H1 (cell line): ENCODE results near the gene SRXN1. TPM values are rescaled to one million over a fixed set of nuclear protein-coding genes. Genes with fewer than 3 reads are reported as not detected.

Source experiments
- CTCF ChIA-PET: fragments of 300-600 bp; sonication (Branson Sonifier 250); formaldehyde crosslinking; loops from one replicate; lab custom pipeline; 2021; ENCODE audit not compliant: partially characterized antibody; lab: Charles Lee
- POLR2A ChIA-PET: fragments of 300-600 bp; sonication (Branson Sonifier 250); formaldehyde crosslinking; loops from one replicate; lab custom pipeline; 2021; ENCODE audit warnings: inconsistent platforms; ENCODE audit not compliant: partially characterized antibody; lab: Charles Lee
- DNase-seq, 2 experiments: peaks; one replicate each; pipeline versions ENCODE4 v3.0.0 to v3.0.0-alpha.2; 2010 to 2022; ENCODE audit warnings: low spot score in 2 of 2, low read depth in 1 of 2, mixed read lengths in 1 of 2
- FAIRE-seq: peaks from 2 replicates; lab custom pipeline; 2011; peaks lifted over from hg19 to GRCh38; lab: Jason Lieb, UNC
- H2AFZ ChIP-seq: 2 replicates; pipeline ENCODE4 v1.8.1; 2012; ENCODE audit warnings: low read length, inconsistent platforms
- H2AK5ac ChIP-seq: 2 replicates; pipeline ENCODE4 v1.6.1; 2013; ENCODE audit warnings: low read depth, low read length
- H2BK120ac ChIP-seq: replicated peaks from 2 replicates; pipeline ENCODE3; 2013; ENCODE audit warnings: low read depth, low read length, inconsistent platforms
- H2BK12ac ChIP-seq: 2 replicates; pipeline ENCODE4 v1.6.1; 2013; ENCODE audit warnings: low read depth, low read length
- H2BK15ac ChIP-seq: 2 replicates; pipeline ENCODE4 v1.6.1; 2013; ENCODE audit warnings: low read length
- H2BK20ac ChIP-seq: 2 replicates; pipeline ENCODE4 v1.6.1; 2013; ENCODE audit warnings: low read length
- H2BK5ac ChIP-seq: 2 replicates; pipeline ENCODE4 v1.6.1; 2013; ENCODE audit warnings: low read depth, low read length
- H3K14ac ChIP-seq: 2 replicates; pipeline ENCODE4 v1.6.1; 2013; ENCODE audit warnings: inconsistent platforms; ENCODE audit not compliant: insufficient read length
- H3K18ac ChIP-seq: 2 replicates; pipeline ENCODE4 v1.6.1; 2013; ENCODE audit warnings: low read length; ENCODE audit errors: extremely low read depth
- H3K23ac ChIP-seq: 2 replicates; pipeline ENCODE4 v1.6.1; 2013; ENCODE audit warnings: inconsistent platforms; ENCODE audit not compliant: insufficient read length
- H3K23me2 ChIP-seq: 2 replicates; pipeline ENCODE4 v1.6.1; 2013; ENCODE audit warnings: low read depth, low read length
- H3K27ac ChIP-seq: 2 replicates; pipeline ENCODE4 v1.6.1; 2011; ENCODE audit warnings: low read depth, low read length, inconsistent platforms
- H3K27me3 ChIP-seq, 4 experiments: replicated peaks in 1 of 4; 1 replicate in 1 of 4; 2 replicates in 3 of 4; pipeline versions ENCODE4 v1.6.1 to v1.8.1; 2011 to 2013; ENCODE audit warnings: low read length in 3 of 4, mild to moderate bottlenecking in 3 of 4, inconsistent platforms in 2 of 4, mixed read lengths in 2 of 4, moderate library complexity in 1 of 4; ENCODE audit not compliant: control insufficient read depth in 3 of 4, insufficient read depth in 3 of 4; ENCODE audit errors: extremely low read depth in 1 of 4
- H3K36me3 ChIP-seq, 4 experiments: 2 replicates each; pipeline versions ENCODE4 v1.6.1 to v1.8.1; 2011 to 2013; ENCODE audit warnings: mild to moderate bottlenecking in 4 of 4, low read length in 3 of 4, moderate library complexity in 2 of 4, control low read depth in 1 of 4, inconsistent platforms in 1 of 4; ENCODE audit not compliant: insufficient read depth in 4 of 4, control insufficient read depth in 2 of 4
- H3K4ac ChIP-seq: replicated peaks from 2 replicates; pipeline ENCODE3; 2013; ENCODE audit warnings: low read length, low read depth, mixed read lengths, inconsistent platforms; ENCODE audit not compliant: insufficient read length
- H3K4me1 ChIP-seq, 4 experiments: replicated peaks in 1 of 4; 1 replicate in 1 of 4; 2 replicates in 3 of 4; pipeline versions ENCODE4 v1.6.1 to v1.8.1; 2011 to 2013; ENCODE audit warnings: low read length in 3 of 4, inconsistent platforms in 2 of 4, mixed read lengths in 1 of 4; ENCODE audit not compliant: insufficient read depth in 4 of 4, control insufficient read depth in 3 of 4
- H3K4me2 ChIP-seq, 2 experiments: 2 replicates each; pipeline versions ENCODE4 v1.6.1 to v1.8.1; 2011 to 2013; ENCODE audit warnings: low read depth in 2 of 2, low read length in 2 of 2, control low read depth in 1 of 2, inconsistent platforms in 1 of 2, mild to moderate bottlenecking in 1 of 2; ENCODE audit not compliant: insufficient read depth in 1 of 2
- H3K4me3 ChIP-seq, 4 experiments: fragments of 200-600, 300-600 bp in 1 of 4; sonication (generic), shearing (Covaris generic), sonication (Bioruptor Twin) in 1 of 4; 2 replicates each; pipeline versions ENCODE4 v1.5.1 to v1.8.1; 2011 to 2016; ENCODE audit warnings: low read length in 4 of 4, low read depth in 3 of 4, control low read depth in 2 of 4, inconsistent platforms in 2 of 4, mild to moderate bottlenecking in 2 of 4, mixed read lengths in 1 of 4, moderate library complexity in 1 of 4; ENCODE audit not compliant: insufficient read depth in 2 of 4; ENCODE audit errors: extremely low read depth in 1 of 4
- H3K56ac ChIP-seq: replicated peaks from 2 replicates; pipeline ENCODE3; 2013; ENCODE audit warnings: low read depth, mild to moderate bottlenecking, mixed read lengths, low read length, inconsistent platforms; ENCODE audit not compliant: insufficient read length
- H3K79me1 ChIP-seq: 2 replicates; pipeline ENCODE4 v1.6.1; 2013; ENCODE audit warnings: low read depth, low read length, control low read depth
- H3K79me2 ChIP-seq, 2 experiments: 2 replicates each; pipeline versions ENCODE4 v1.6.1 to v1.8.1; 2012 to 2013; ENCODE audit warnings: low read length in 2 of 2, mild to moderate bottlenecking in 2 of 2, inconsistent platforms in 1 of 2; ENCODE audit not compliant: insufficient read depth in 2 of 2, control insufficient read depth in 1 of 2
- H3K9ac ChIP-seq, 4 experiments: replicated peaks in 1 of 4; 1 replicate in 1 of 4; 2 replicates in 3 of 4; pipeline versions ENCODE4 v1.6.1 to v1.8.1; 2011 to 2013; ENCODE audit warnings: low read depth in 3 of 4, low read length in 3 of 4, control low read depth in 2 of 4, mild to moderate bottlenecking in 2 of 4, moderate library complexity in 2 of 4, inconsistent platforms in 1 of 4; ENCODE audit errors: extremely low read depth in 1 of 4
- H3K9me3 ChIP-seq, 2 experiments: 2 replicates each; pipeline versions ENCODE4 v1.6.1 to v1.8.1; 2012 to 2013; ENCODE audit warnings: mild to moderate bottlenecking in 2 of 2, moderate library complexity in 2 of 2, control low read depth in 1 of 2, inconsistent platforms in 1 of 2, low read depth in 1 of 2, low read length in 1 of 2, mixed read lengths in 1 of 2; ENCODE audit not compliant: insufficient read depth in 2 of 2
- H4K20me1 ChIP-seq, 2 experiments: replicated peaks in 1 of 2; 2 replicates each; pipeline versions ENCODE3 to v1.8.1; 2011 to 2013; ENCODE audit warnings: inconsistent platforms in 2 of 2, low read length in 2 of 2, mild to moderate bottlenecking in 1 of 2; ENCODE audit not compliant: insufficient read depth in 2 of 2, control insufficient read depth in 1 of 2
- H4K5ac ChIP-seq: 2 replicates; pipeline ENCODE4 v1.6.1; 2013; ENCODE audit warnings: low read length, low read depth, mixed read lengths, inconsistent platforms; ENCODE audit not compliant: insufficient read length
- H4K8ac ChIP-seq: 2 replicates; pipeline ENCODE4 v1.8.0; 2013; ENCODE audit warnings: mild to moderate bottlenecking, moderate library complexity, low read length, inconsistent platforms; ENCODE audit not compliant: insufficient read depth; ENCODE audit errors: extremely low read depth
- H4K91ac ChIP-seq: replicated peaks from 2 replicates; pipeline ENCODE3; 2013; ENCODE audit warnings: low read length, mixed read lengths, inconsistent platforms; ENCODE audit not compliant: insufficient read length
- ATF3 ChIP-seq: IDR thresholded peaks from 2 replicates; pipeline ENCODE4 v1.6.1; 2011; ENCODE audit warnings: low read depth, mild to moderate bottlenecking, low read length; ENCODE audit not compliant: insufficient read depth
- FOSL1 ChIP-seq: IDR thresholded peaks from 2 replicates; pipeline ENCODE4 v1.6.1; 2011; ENCODE audit warnings: mild to moderate bottlenecking, low read depth, low read length, moderate library complexity; ENCODE audit not compliant: insufficient read depth
- JUND ChIP-seq: IDR thresholded peaks from 2 replicates; pipeline ENCODE4 v1.6.1; 2011; ENCODE audit warnings: mild to moderate bottlenecking, improper control_type of control experiment, low read length
- KDM1A ChIP-seq: fragments of 200-600, 300-600 bp; sonication (generic); IDR thresholded peaks from 2 replicates; pipeline ENCODE4 v1.7.1; 2016; ENCODE audit warnings: mild to moderate bottlenecking, low read length, borderline replicate concordance
- RAD21 ChIP-seq, 2 experiments: IDR thresholded peaks in 1 of 2; conservative IDR thresholded peaks in 1 of 2; 2 replicates each; pipeline ENCODE4 v1.6.1; 2011; ENCODE audit warnings: low read depth in 2 of 2, low read length in 2 of 2, improper control_type of control experiment in 1 of 2, inconsistent platforms in 1 of 2, mild to moderate bottlenecking in 1 of 2, moderate library complexity in 1 of 2
- SIN3A ChIP-seq, 2 experiments: IDR thresholded peaks in 1 of 2; conservative IDR thresholded peaks in 1 of 2; 2 replicates each; pipeline ENCODE4 v1.6.1; 2011 to 2012; ENCODE audit warnings: low read length in 2 of 2, improper control_type of control experiment in 1 of 2, low read depth in 1 of 2, mild to moderate bottlenecking in 1 of 2
- SIX5 ChIP-seq: IDR thresholded peaks from 2 replicates; pipeline ENCODE4 v1.6.1; 2011; ENCODE audit warnings: mild to moderate bottlenecking, low read depth, low read length
- WGBS, 2 experiments: shearing (Covaris generic) in 1 of 2; methylation state at CpG; one replicate each; pipeline versions ENCODE4 v1.1.6 to v1.1.7; 2013 to 2015; ENCODE audit warnings: low lambda C conversion rate in 2 of 2, mixed read lengths in 2 of 2, inconsistent platforms in 1 of 2, low coverage in 1 of 2, missing lambda C conversion rate in 1 of 2; ENCODE audit not compliant: insufficient replicate concordance in 2 of 2, insufficient coverage in 1 of 2, insufficient read length in 1 of 2; ENCODE audit errors: extremely low coverage in 1 of 2, missing lambda C conversion rate in 1 of 2; 5-methylcytosine and 5-hydroxymethylcytosine counted together
- polyA plus RNA-seq, 7 experiments: library from polyadenylated mRNA; depleted of rRNA in 3 of 7; stranded (reverse) in 5 of 7; unstranded in 2 of 7; fragments of >200 nt in 5 of 7; fragments of 200-250 nt in 2 of 7; gene quantifications; 1 replicate in 5 of 7; 2 replicates in 1 of 7; 4 replicates in 1 of 7; pipeline versions ENCODE4 v1.2.1 to v1.2.3, GENCODE V29; 2011 to 2013; ENCODE audit warnings: missing spikeins in 2 of 7, mixed read lengths in 2 of 7
- total RNA-seq: library from RNA; stranded (reverse); fragmentation: NEBNext Ultra II Directional; extraction: Animal tissue kit (Norgen Biotek cat#: 25700); gene quantifications from 2 replicates; pipeline ENCODE4 v1.2.1, GENCODE V29; 2021

Gene SRXN1
- total and polyA plus RNA-seq, 2 of the 8 experiments (the other 6 are each of a cell fraction or from before 2014, with no cell fraction given) = 12.2 to 15.8 TPM

DNA sequence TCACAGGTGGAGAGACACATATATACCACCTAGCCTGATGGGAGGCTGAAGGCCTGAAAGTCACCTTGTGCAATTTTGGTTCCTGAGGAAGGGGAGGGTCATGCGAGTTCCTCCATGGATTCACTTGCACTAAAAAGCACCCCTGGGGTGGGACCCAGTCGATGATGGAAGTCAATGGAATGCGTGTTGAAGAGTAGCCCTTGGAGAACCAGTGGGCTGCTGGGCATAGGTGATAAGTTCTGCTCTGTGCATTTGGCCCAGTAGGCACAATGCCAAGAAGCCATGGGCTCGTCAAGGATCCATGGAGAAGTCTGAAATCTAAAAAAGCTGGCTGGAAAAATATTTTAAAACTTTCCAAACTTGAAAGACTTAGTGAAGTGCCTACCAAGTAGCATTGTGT lies 41.5 kb upstream of the SRXN1 start:
- no peak for TF ChIP-seq RAD21 (IDR thresholded peaks at IDR 0.05 in 1 of 2, conservative IDR thresholded peaks at IDR 0.05 in 1 of 2; ENCODE audit: low read depth in 2 of 2, low read length in 2 of 2)
- no peak for TF ChIP-seq SIX5
- TF ChIP-seq FOSL1 = no peak
- no peak for TF ChIP-seq SIN3A (conservative IDR thresholded peaks at IDR 0.05 in 1 of 2, IDR thresholded peaks at IDR 0.05 in 1 of 2; ENCODE audit: low read depth in 1 of 2, low read length in 2 of 2)
- TF ChIP-seq KDM1A = no peak
- TF ChIP-seq ATF3 = no peak
- no peak for TF ChIP-seq JUND
- no peak overlapping the region for H4K5ac ChIP-seq
- no peak overlapping the region for H3K4me3 ChIP-seq
- H3K14ac ChIP-seq = no peak overlapping the region
- H3K23me2 ChIP-seq = peaks cover 1% of the 10 kb centered on the region; the same call in 1 of the 2 replicates
- peaks cover 2 to 7% (median 3%) of the 10 kb centered on the region in 4 experiments for H3K4me1 ChIP-seq
- H2BK12ac ChIP-seq = no peak overlapping the region; the same call in 1 of the 2 replicates
- no peak overlapping the region for H2BK15ac ChIP-seq
- no peak overlapping the region for H3K23ac ChIP-seq
- H3K27me3 ChIP-seq = no peaks in the 10 kb centered on the region
- no peak overlapping the region for H3K4ac ChIP-seq
- H2AFZ ChIP-seq = no peak overlapping the region
- H3K18ac ChIP-seq = no peak overlapping the region; the same call in 1 of the 2 replicates
- no peak overlapping the region for H3K27ac ChIP-seq
- no peaks in the 10 kb centered on the region for H3K79me2 ChIP-seq
- no peaks in the 10 kb centered on the region for H3K36me3 ChIP-seq
- no peak overlapping the region for H2AK5ac ChIP-seq
- H3K9me3 ChIP-seq = no peaks in the 10 kb centered on the region
- no peak overlapping the region for H2BK5ac ChIP-seq
- ChIA-PET CTCF (interaction anchor here (1.3 to 1.8 kb wide), 3 partner anchors 11 to 34 kb away, joined by 3 to 4 read pairs (median 3); no protein-coding TSS in a partner anchor), POLR2A (no interaction called here)
- no peak overlapping the region for H2BK120ac ChIP-seq
- no peaks in the 10 kb centered on the region for H3K79me1 ChIP-seq
- H3K9ac ChIP-seq = no peak overlapping the region
- no peak overlapping the region for H4K8ac ChIP-seq
- WGBS, 2 experiments = 81% methylated on average over 4 of the region's 4 CpGs; no CpG with 5 or more reads in 1 of the 2 experiments
- H4K91ac ChIP-seq = no peak overlapping the region
- no peak overlapping the region for H3K56ac ChIP-seq
- no peak overlapping the region for H2BK20ac ChIP-seq
- H3K4me2 ChIP-seq = no peak overlapping the region
- no peaks in the 10 kb centered on the region for H4K20me1 ChIP-seq
- FAIRE-seq (no peak), DNase-seq (no peak)
